Liver (tissue), 3 donors: ENCODE data around the gene CCDC182.

Source experiments
- ATF3 ChIP-seq: IDR thresholded peaks from 2 replicates; pipeline ENCODE4 v1.6.1; 2016; ENCODE audit warnings: antibody characterized with exemption
- CTCF ChIP-seq: fragments of 150-350 bp; IDR thresholded peaks from 2 replicates; pipeline ENCODE4 v1.5.1; 2017; ENCODE audit warnings: improper control_type of control experiment, low read depth, low read length; ENCODE audit not compliant: missing input control
- GABPA ChIP-seq, 2 donors: IDR thresholded peaks in 1 of 2; conservative IDR thresholded peaks in 1 of 2; 2 replicates each; pipeline ENCODE4 v1.6.1; 2016; ENCODE audit warnings: antibody characterized with exemption in 2 of 2, mild to moderate bottlenecking in 1 of 2, moderate library complexity in 1 of 2
- MAX ChIP-seq: IDR thresholded peaks from 2 replicates; pipeline ENCODE4 v1.6.1; 2016; ENCODE audit warnings: antibody characterized with exemption
- RAD21 ChIP-seq, 2 donors: IDR thresholded peaks; 2 replicates each; pipeline ENCODE4 v1.6.1; 2016; ENCODE audit warnings: antibody characterized with exemption in 2 of 2, mild to moderate bottlenecking in 2 of 2
- REST ChIP-seq: IDR thresholded peaks from 2 replicates; pipeline ENCODE4 v1.6.1; 2016; ENCODE audit warnings: antibody characterized with exemption, mild to moderate bottlenecking
- donor health status: healthy.
- donor health status: healthy.

- TF ChIP-seq CTCF, result no peak
- no peak for TF ChIP-seq ATF3
- TF ChIP-seq RAD21 (IDR thresholded peaks at IDR 0.05), result no peak
- TF ChIP-seq GABPA (IDR thresholded peaks at IDR 0.05 in 1 of 2, conservative IDR thresholded peaks at IDR 0.05 in 1 of 2), result no peak
- no peak for TF ChIP-seq REST
- TF ChIP-seq MAX, result no peak
Observed at GRCh38 chr17:57746221-57746620, 1.1 kb upstream of the CCDC182 start.
